B cell (primary cell): ENCODE measurements around the gene MSH5. TPM values are rescaled to one million over a fixed set of nuclear protein-coding genes. Genes with fewer than 3 reads are reported as not detected.

Experiments
- ATAC-seq: fragments of 200-7000 bp; cut with Tn5 transposase; one replicate; pipeline ENCODE4 v1.10.0; 2021; ENCODE audit warnings: low read depth, mild to moderate bottlenecking, moderate number of reproducible peaks, moderate library complexity
- CTCF ChIA-PET: fragments of 350-600 bp; sonication (Branson Sonifier 250); formaldehyde crosslinking; loops from one replicate; lab custom pipeline; 2021; ENCODE audit warnings: antibody characterized with exemption, inconsistent platforms; lab: Charles Lee
- POLR2A ChIA-PET: fragments of 350-600 bp; sonication (Branson Sonifier 250); formaldehyde crosslinking; loops from one replicate; lab custom pipeline; 2021; ENCODE audit warnings: antibody characterized with exemption; lab: Charles Lee
- DNase-seq: peaks from one replicate; pipeline ENCODE4 v3.0.0; 2013
- H2AFZ ChIP-seq: 2 replicates; pipeline ENCODE4 v1.6.1; 2012; ENCODE audit warnings: mild to moderate bottlenecking, low read depth, low read length; ENCODE audit not compliant: insufficient read depth, poor library complexity, severe bottlenecking
- H3K27ac ChIP-seq, 2 donors: 1 replicate in 1 of 2; 2 replicates in 1 of 2; pipeline ENCODE4 v1.5.1; 2012 to 2013; ENCODE audit warnings: low read length in 2 of 2, mild to moderate bottlenecking in 2 of 2, moderate library complexity in 1 of 2
- H3K27me3 ChIP-seq, 4 experiments: fragments of 200-600 bp in 1 of 4; sonication (generic) in 1 of 4; replicated peaks in 1 of 4; 1 replicate in 2 of 4; 2 replicates in 2 of 4; pipeline versions ENCODE4 v1.6.1 to v1.7.0; 2013 to 2016; ENCODE audit warnings: low read length in 3 of 4, mild to moderate bottlenecking in 2 of 4, mixed read lengths in 1 of 4, moderate library complexity in 1 of 4; ENCODE audit not compliant: insufficient read depth in 4 of 4, control insufficient read depth in 3 of 4; ENCODE audit errors: control extremely low read depth in 1 of 4
- H3K36me3 ChIP-seq, 2 experiments: replicated peaks in 1 of 2; 1 replicate in 1 of 2; 2 replicates in 1 of 2; pipeline versions ENCODE4 v1.6.1 to v1.7.1; 2013; ENCODE audit warnings: low read length in 1 of 2; ENCODE audit not compliant: insufficient read depth in 2 of 2, control insufficient read depth in 1 of 2; ENCODE audit errors: control extremely low read depth in 1 of 2, extremely low read depth in 1 of 2
- H3K4me1 ChIP-seq, 2 donors: fragments of 200-600 bp in 1 of 2; sonication (generic) in 1 of 2; 1 replicate in 1 of 2; 2 replicates in 1 of 2; pipeline versions ENCODE4 v1.5.1 to v1.6.1; 2013 to 2017; ENCODE audit warnings: low read length in 2 of 2; ENCODE audit not compliant: control insufficient read depth in 2 of 2, insufficient read depth in 2 of 2
- H3K4me2 ChIP-seq: replicated peaks from 2 replicates; pipeline ENCODE3; 2012; ENCODE audit warnings: mild to moderate bottlenecking, low read depth, low read length; ENCODE audit not compliant: poor library complexity, severe bottlenecking
- H3K4me3 ChIP-seq, 5 experiments: fragments of 200-600 bp in 1 of 5; sonication (generic) in 1 of 5; 1 replicate in 3 of 5; 2 replicates in 2 of 5; pipeline versions ENCODE4 v1.5.1 to v1.7.0; 2011 to 2016; ENCODE audit warnings: low read length in 4 of 5, mild to moderate bottlenecking in 4 of 5, low read depth in 2 of 5, control low read depth in 1 of 5, moderate library complexity in 1 of 5; ENCODE audit not compliant: insufficient read depth in 1 of 5; ENCODE audit errors: control extremely low read depth in 1 of 5, extremely low read depth in 1 of 5
- H3K79me2 ChIP-seq: fragments of 200-600 bp; sonication (generic); one replicate; pipeline ENCODE4 v1.6.0; 2016; ENCODE audit warnings: low read length; ENCODE audit not compliant: control insufficient read depth, insufficient read depth
- H3K9ac ChIP-seq: fragments of 200-600 bp; sonication (generic); 2 replicates; pipeline ENCODE4 v1.6.1; 2017; ENCODE audit warnings: mild to moderate bottlenecking, low read length, moderate library complexity
- H3K9me3 ChIP-seq, 3 donors: one replicate each; pipeline versions ENCODE4 v1.6.1 to v1.7.1; 2013; ENCODE audit warnings: low read length in 2 of 3; ENCODE audit not compliant: control insufficient read depth in 2 of 3, insufficient read depth in 1 of 3; ENCODE audit errors: control extremely low read depth in 1 of 3
- H4K20me1 ChIP-seq: 2 replicates; pipeline ENCODE4 v1.6.0; 2012; ENCODE audit warnings: mild to moderate bottlenecking, low read length; ENCODE audit not compliant: insufficient read depth, control insufficient read depth, poor library complexity, severe bottlenecking
- H3K27ac Mint-ChIP-seq: one replicate; pipeline ENCODE4 v1.8.0; 2021; ENCODE audit warnings: mixed read lengths
- H3K27me3 Mint-ChIP-seq: one replicate; pipeline ENCODE4 v1.8.0; 2021; ENCODE audit warnings: mixed read lengths
- H3K4me1 Mint-ChIP-seq: one replicate; pipeline ENCODE4 v1.8.0; 2021; ENCODE audit warnings: mixed read lengths
- H3K4me3 Mint-ChIP-seq: one replicate; pipeline ENCODE4 v1.8.0; 2021; ENCODE audit warnings: mixed read lengths
- H3K9me3 Mint-ChIP-seq: one replicate; pipeline ENCODE4 v1.8.0; 2022; ENCODE audit warnings: mixed read lengths; ENCODE audit not compliant: insufficient read depth
- CTCF ChIP-seq: fragments of 200-600 bp; IDR thresholded peaks from one replicate; pipeline ENCODE4 v1.8.0; 2022; ENCODE audit warnings: antibody characterized with exemption, mild to moderate bottlenecking
- EZH2 ChIP-seq: IDR thresholded peaks from 2 replicates; pipeline ENCODE4 v1.6.1; 2012; ENCODE audit warnings: borderline replicate concordance, low read depth, mild to moderate bottlenecking, moderate library complexity, low read length; ENCODE audit not compliant: insufficient read depth, poor library complexity, severe bottlenecking
- WGBS: methylation state at CpG from one replicate; pipeline ENCODE4 v1.1.5; 2013; ENCODE audit warnings: missing lambda C conversion rate; ENCODE audit not compliant: insufficient coverage; 5-methylcytosine and 5-hydroxymethylcytosine counted together
- intact Hi-C: fragments of 100-400 bp; cut with micrococcal nuclease; formaldehyde crosslinking; loops from one replicate; pipeline ENCODE4 v1.10.0; 2022
- polyA plus RNA-seq: library from polyadenylated mRNA; depleted of rRNA; stranded (reverse); fragments of >200 nt; gene quantifications from 2 replicates; pipeline ENCODE4 v1.2.3, GENCODE V29; 2012
- total RNA-seq, 2 donors: library from RNA; stranded (reverse); fragments of 120-200 nt in 1 of 2; gene quantifications; 1 replicate in 1 of 2; 2 replicates in 1 of 2; pipeline versions ENCODE4 v1.2.3 to v1.2.4, GENCODE V29; 2013 to 2022

Gene MSH5
- total and polyA plus RNA-seq, 2 donors (not counting 1 experiment from before 2014, with no cell fraction given): 49.9 to 51.6 TPM

GRCh38 chr6:31715022-31715958 is 24.5 kb upstream of the MSH5 start, which contains the start of gene LY6G6D:
LY6G6D (plus strand) TSS chr6:31715348; CDS start chr6:31715356, 8 bp downstream.
- no peak within 1 kb of the TSS for H2AFZ ChIP-seq
- POLR2A ChIA-PET: interaction anchor here (0.6 to 0.7 kb wide), 2 partner anchors 21 to 63 kb away, joined by 3 to 7 read pairs; partner anchors contain the start of gene BAG6
- H3K4me3 Mint-ChIP-seq: no peak within 1 kb of the TSS

More at GRCh38 chr6:31715022-31715958, 24.5 kb upstream of the MSH5 start, which contains the start of gene LY6G6D:
- Histone ChIP-seq H3K4me2 (no peak within 1 kb of the TSS), H3K27me3 (no peaks in the 10 kb centered on the region), H3K36me3 (no peaks in the 10 kb centered on the region), H3K4me3 (no peak within 1 kb of the TSS), H4K20me1 (no peaks in the 10 kb centered on the region), H3K27ac (no peak within 1 kb of the TSS), H3K9me3 (no peaks in the 10 kb centered on the region), H3K4me1 (peaks cover 10 to 16% of the 10 kb centered on the region in 2 donors), H3K9ac (no peak within 1 kb of the TSS), H3K79me2 (no peaks in the 10 kb centered on the region)
- CTCF ChIA-PET: interaction anchor here (0.7 to 3.3 kb wide), 3 partner anchors 10 to 54 kb away, joined by 3 to 10 read pairs (median 4); no protein-coding TSS in a partner anchor
- Mint-ChIP-seq H3K27me3 (peaks cover 3% of the 10 kb centered on the region), H3K27ac (no peak within 1 kb of the TSS), H3K4me1 (peaks cover 14% of the 10 kb centered on the region), H3K9me3 (no peaks in the 10 kb centered on the region)
- DNase-seq: no peak
- WGBS: 88% methylated on average over 12 of the region's 16 CpGs
- no peak for ATAC-seq
- no peak for TF ChIP-seq CTCF
- TF ChIP-seq EZH2: no peak
- intact Hi-C loops: no loop called here
